SJSA1 (cell line): ENCODE measurements around the gene CDK5RAP2. TPM values are rescaled to one million over a fixed set of nuclear protein-coding genes. Genes with fewer than 3 reads are reported as not detected.

Experiments used
- DNase-seq, 2 experiments: peaks; one replicate each; pipeline ENCODE4 v3.0.0-alpha.2; 2015 to 2020; ENCODE audit warnings: low spot score in 2 of 2, low read depth in 1 of 2
- H3K27ac ChIP-seq: fragments of 250-450 bp; sonication (Bioruptor Pico); 2 replicates; pipeline ENCODE4 v1.5.1; 2020; ENCODE audit warnings: mild to moderate bottlenecking, moderate library complexity
- H3K27me3 ChIP-seq: fragments of 250-450 bp; sonication (Bioruptor Pico); replicated peaks from 2 replicates; pipeline ENCODE4 v1.5.1; 2020; ENCODE audit warnings: mild to moderate bottlenecking, moderate library complexity
- H3K36me3 ChIP-seq: fragments of 250-450 bp; sonication (Bioruptor Pico); 2 replicates; pipeline ENCODE4 v1.5.1; 2020; ENCODE audit warnings: mild to moderate bottlenecking
- H3K4me1 ChIP-seq: fragments of 250-450 bp; sonication (Bioruptor Pico); replicated peaks from 2 replicates; pipeline ENCODE4 v1.6.1; 2021; ENCODE audit warnings: mild to moderate bottlenecking
- H3K4me3 ChIP-seq: fragments of 250-450 bp; sonication (Bioruptor Pico); 2 replicates; pipeline ENCODE4 v1.5.1; 2020; ENCODE audit warnings: mild to moderate bottlenecking
- H3K9me3 ChIP-seq: fragments of 250-450 bp; sonication (Bioruptor Pico); replicated peaks from 2 replicates; pipeline ENCODE4 v1.5.1; 2020; ENCODE audit warnings: mild to moderate bottlenecking
- total RNA-seq: library from RNA; depleted of rRNA; stranded (reverse); fragments of >200 nt; shearing (Covaris generic); gene quantifications from 2 replicates; pipeline ENCODE4 v1.2.3, GENCODE V29; 2014

Gene CDK5RAP2
- total RNA-seq, 1 experiment from 2014 or later = 32.6 TPM

DNA sequence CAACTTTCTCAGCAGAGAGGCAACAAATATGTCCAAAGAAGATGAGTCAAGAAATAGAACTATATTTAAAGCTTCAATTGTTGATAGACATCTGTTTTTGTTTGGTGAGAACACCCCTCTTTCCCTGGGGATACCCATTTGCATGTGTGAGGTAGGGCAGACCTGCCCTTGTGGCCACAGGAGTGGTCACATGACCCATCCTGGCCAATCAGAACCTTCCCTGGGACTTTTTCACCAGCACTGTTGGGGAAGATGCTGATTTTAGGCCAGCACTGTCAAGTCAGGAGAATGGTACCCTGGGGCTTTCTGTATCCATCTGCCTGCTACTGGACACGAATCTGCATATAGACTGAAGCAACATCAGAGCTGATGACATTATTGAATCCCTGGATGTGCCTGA is 211.2 kb downstream of the CDK5RAP2 start:
- DNase-seq = no peak
- no peaks in the 10 kb centered on the region for H3K27me3 ChIP-seq
- H3K36me3 ChIP-seq = no peaks in the 10 kb centered on the region
- no peak overlapping the region for H3K4me3 ChIP-seq
- no peak overlapping the region for H3K27ac ChIP-seq
- no peaks in the 10 kb centered on the region for H3K9me3 ChIP-seq
- H3K4me1 ChIP-seq = peaks cover 17% of the 10 kb centered on the region

GRCh38 chr9:120366644-120367019 is 213.3 kb downstream of the CDK5RAP2 start:
- Histone ChIP-seq H3K4me1 (peaks cover 17% of the 10 kb centered on the region), H3K27ac (peak overlapping the region; percentile 38)

GRCh38 chr9:120365386-120365785 is 214.6 kb downstream of the CDK5RAP2 start:
- DNase-seq = no peak
- H3K27me3 ChIP-seq = no peaks in the 10 kb centered on the region
- peaks cover 17% of the 10 kb centered on the region for H3K4me1 ChIP-seq
- H3K36me3 ChIP-seq = no peaks in the 10 kb centered on the region
- no peak overlapping the region for H3K4me3 ChIP-seq
- no peaks in the 10 kb centered on the region for H3K9me3 ChIP-seq
- no peak overlapping the region for H3K27ac ChIP-seq

More at GRCh38 chr9:120366644-120367019, 213.3 kb downstream of the CDK5RAP2 start:
- peak; percentile 75 to 84 for DNase-seq
- Histone ChIP-seq H3K36me3 (no peaks in the 10 kb centered on the region), H3K27me3 (no peaks in the 10 kb centered on the region), H3K9me3 (no peaks in the 10 kb centered on the region), H3K4me3 (no peak overlapping the region)

GRCh38 chr9:120363697-120364096 is 216.3 kb downstream of the CDK5RAP2 start:
- Histone ChIP-seq H3K4me3 (no peak overlapping the region), H3K36me3 (no peaks in the 10 kb centered on the region), H3K27me3 (no peaks in the 10 kb centered on the region), H3K27ac (no peak overlapping the region), H3K9me3 (no peaks in the 10 kb centered on the region), H3K4me1 (peaks cover 17% of the 10 kb centered on the region)
- no peak for DNase-seq

- no peaks in the 10 kb centered on the region for H3K36me3 ChIP-seq
- peaks cover 17% of the 10 kb centered on the region for H3K4me1 ChIP-seq
Measured at GRCh38 chr9:120362446-120362845, 217.5 kb downstream of the CDK5RAP2 start.

DNA sequence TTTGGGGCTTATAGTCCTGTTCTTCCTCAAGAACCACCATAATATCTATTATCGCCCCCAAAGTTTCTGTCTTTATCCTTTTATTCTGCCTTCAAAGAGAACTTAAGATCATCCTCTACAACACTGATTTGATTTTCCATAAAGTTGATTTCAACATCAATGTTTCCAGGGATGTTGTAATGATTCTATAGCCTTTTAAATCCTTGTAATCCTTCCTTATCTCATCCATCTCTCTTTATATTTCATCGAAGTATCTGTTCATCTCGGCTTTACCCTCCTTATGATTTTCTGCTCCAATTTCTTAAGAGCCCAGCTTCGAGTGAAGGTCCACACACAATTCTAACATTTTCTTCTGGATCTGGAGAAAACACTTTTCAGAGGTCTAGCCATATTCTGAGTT is 218.4 kb downstream of the CDK5RAP2 start:
- Histone ChIP-seq H3K4me1 (peaks cover 11% of the 10 kb centered on the region), H3K27ac (no peak overlapping the region), H3K9me3 (no peaks in the 10 kb centered on the region), H3K36me3 (no peaks in the 10 kb centered on the region), H3K4me3 (no peak overlapping the region), H3K27me3 (no peaks in the 10 kb centered on the region)
- no peak for DNase-seq

More at GRCh38 chr9:120362446-120362845, 217.5 kb downstream of the CDK5RAP2 start:
- H3K27me3 ChIP-seq = no peaks in the 10 kb centered on the region
- DNase-seq = no peak
- no peak overlapping the region for H3K27ac ChIP-seq
- no peak overlapping the region for H3K4me3 ChIP-seq
- no peaks in the 10 kb centered on the region for H3K9me3 ChIP-seq

DNA sequence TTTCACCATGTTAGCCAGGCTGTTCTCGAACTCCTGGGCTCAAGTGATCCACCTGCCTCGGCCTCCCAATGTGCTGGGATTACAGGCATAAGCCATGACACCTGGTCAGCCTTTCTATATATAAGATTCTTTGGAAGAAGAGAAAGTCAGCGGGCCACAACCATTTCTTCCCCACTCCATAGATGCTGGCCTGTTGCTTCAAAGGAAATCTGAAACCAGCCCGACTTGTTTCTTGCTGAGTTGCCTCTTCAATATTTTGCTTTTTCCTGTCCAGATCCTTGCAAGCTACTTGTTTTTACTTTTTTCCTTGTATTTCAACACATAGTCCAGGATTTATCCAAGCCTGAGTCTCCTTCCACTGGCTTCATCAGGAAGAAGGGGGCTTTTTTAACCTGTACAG is 219.5 kb downstream of the CDK5RAP2 start:
- H3K4me1 ChIP-seq = peaks cover under 1% of the 10 kb centered on the region
- no peaks in the 10 kb centered on the region for H3K36me3 ChIP-seq
- DNase-seq = no peak
- H3K27me3 ChIP-seq = no peaks in the 10 kb centered on the region
- no peaks in the 10 kb centered on the region for H3K9me3 ChIP-seq
- H3K4me3 ChIP-seq = no peak overlapping the region
- H3K27ac ChIP-seq = no peak overlapping the region

- Histone ChIP-seq H3K4me3 (no peak overlapping the region), H3K36me3 (no peaks in the 10 kb centered on the region), H3K4me1 (no peaks in the 10 kb centered on the region), H3K27ac (no peak overlapping the region), H3K27me3 (no peaks in the 10 kb centered on the region), H3K9me3 (no peaks in the 10 kb centered on the region)
- no peak for DNase-seq
Measured at GRCh38 chr9:120360046-120360445, 219.9 kb downstream of the CDK5RAP2 start.

DNA sequence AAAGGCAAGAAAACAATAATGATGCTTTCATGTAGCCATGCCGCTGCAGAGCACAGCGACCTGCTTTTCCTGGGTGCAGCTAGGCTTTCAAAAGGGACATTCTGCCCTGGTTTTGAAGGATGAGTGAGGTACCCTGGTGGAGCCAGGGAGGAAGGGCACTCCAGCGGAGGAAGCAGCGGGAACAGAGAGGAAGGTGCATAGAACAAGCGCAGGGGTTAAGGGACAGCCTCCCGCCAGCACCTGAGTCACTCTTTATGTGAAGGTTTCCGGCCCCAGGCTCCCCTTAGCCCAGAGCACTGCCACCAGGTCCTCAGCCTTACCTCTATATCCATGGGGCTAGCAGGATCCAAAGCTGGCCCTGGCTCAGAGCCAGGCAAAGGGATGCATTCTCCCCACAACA is 221.1 kb downstream of the CDK5RAP2 start:
- Histone ChIP-seq H3K4me1 (no peaks in the 10 kb centered on the region), H3K9me3 (no peaks in the 10 kb centered on the region), H3K27ac (no peak overlapping the region), H3K36me3 (no peaks in the 10 kb centered on the region), H3K4me3 (no peak overlapping the region), H3K27me3 (no peaks in the 10 kb centered on the region)
- no peak for DNase-seq

DNA sequence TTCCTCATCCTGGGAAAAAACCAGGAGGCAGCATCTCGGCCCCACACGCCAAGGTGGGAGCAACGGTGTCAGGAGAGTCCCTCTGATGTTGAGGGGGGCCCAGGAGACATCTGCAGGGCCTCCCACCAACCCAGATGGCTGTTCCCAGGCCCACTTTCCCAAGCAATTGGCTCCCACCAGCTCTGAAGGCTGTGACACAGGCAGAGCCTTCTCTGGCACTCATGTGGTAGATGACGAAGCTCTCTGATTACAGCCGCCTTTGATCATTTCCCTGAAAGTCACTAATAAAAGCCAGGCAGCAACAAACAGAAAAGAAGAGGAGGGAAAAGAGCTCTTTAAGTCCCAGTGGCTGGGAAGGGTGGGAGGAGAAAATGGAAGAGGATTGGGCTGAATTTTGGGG is 226.5 kb downstream of the CDK5RAP2 start:
- Histone ChIP-seq H3K4me1 (peaks cover 4% of the 10 kb centered on the region; the same call in 1 of the 2 replicates), H3K9me3 (no peaks in the 10 kb centered on the region), H3K36me3 (no peaks in the 10 kb centered on the region), H3K4me3 (no peak overlapping the region), H3K27ac (no peak overlapping the region), H3K27me3 (no peaks in the 10 kb centered on the region)
- peak in 1 of 2 experiments; percentile 25 for DNase-seq

DNA sequence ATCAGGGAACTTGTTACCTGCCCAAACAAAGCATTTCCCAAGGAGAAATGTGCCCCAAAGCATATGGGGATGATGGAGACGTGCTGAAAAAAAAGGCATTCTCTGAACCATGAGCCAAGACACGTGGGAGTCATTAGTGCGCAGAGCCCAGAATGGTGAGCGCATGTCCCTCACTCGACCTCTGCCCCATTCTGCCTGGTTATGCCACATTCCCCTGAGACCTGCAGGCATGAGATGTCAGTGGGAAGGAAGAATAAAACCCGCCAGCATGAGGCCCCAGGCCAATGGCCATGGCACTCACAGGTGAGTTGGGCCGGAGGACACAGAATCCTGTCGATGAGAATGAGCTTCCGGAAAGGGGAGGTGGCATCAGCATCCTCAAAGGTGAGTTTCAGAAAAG is 228.9 kb downstream of the CDK5RAP2 start:
- H3K9me3 ChIP-seq = no peaks in the 10 kb centered on the region
- H3K4me3 ChIP-seq = no peak overlapping the region
- DNase-seq = no peak
- H3K36me3 ChIP-seq = no peaks in the 10 kb centered on the region
- H3K27ac ChIP-seq = no peak overlapping the region
- no peaks in the 10 kb centered on the region for H3K27me3 ChIP-seq
- peaks cover 4% of the 10 kb centered on the region; the same call in 1 of the 2 replicates for H3K4me1 ChIP-seq

- Histone ChIP-seq H3K27me3 (no peaks in the 10 kb centered on the region), H3K4me3 (no peak overlapping the region), H3K36me3 (no peaks in the 10 kb centered on the region), H3K27ac (no peak overlapping the region), H3K9me3 (no peaks in the 10 kb centered on the region), H3K4me1 (peaks cover 4% of the 10 kb centered on the region; the same call in 1 of the 2 replicates)
- no peak for DNase-seq
Measured at GRCh38 chr9:120350596-120350995, 229.4 kb downstream of the CDK5RAP2 start.

- H3K9me3 ChIP-seq = no peaks in the 10 kb centered on the region
- no peaks in the 10 kb centered on the region for H3K36me3 ChIP-seq
- H3K27ac ChIP-seq = no peak overlapping the region
- no peaks in the 10 kb centered on the region for H3K27me3 ChIP-seq
- DNase-seq = peak; percentile 11 to 51
- H3K4me3 ChIP-seq = no peak overlapping the region
- H3K4me1 ChIP-seq = peaks cover 4% of the 10 kb centered on the region; the same call in 1 of the 2 replicates
Measured at GRCh38 chr9:120348951-120349429, 231.0 kb downstream of the CDK5RAP2 start.

DNA sequence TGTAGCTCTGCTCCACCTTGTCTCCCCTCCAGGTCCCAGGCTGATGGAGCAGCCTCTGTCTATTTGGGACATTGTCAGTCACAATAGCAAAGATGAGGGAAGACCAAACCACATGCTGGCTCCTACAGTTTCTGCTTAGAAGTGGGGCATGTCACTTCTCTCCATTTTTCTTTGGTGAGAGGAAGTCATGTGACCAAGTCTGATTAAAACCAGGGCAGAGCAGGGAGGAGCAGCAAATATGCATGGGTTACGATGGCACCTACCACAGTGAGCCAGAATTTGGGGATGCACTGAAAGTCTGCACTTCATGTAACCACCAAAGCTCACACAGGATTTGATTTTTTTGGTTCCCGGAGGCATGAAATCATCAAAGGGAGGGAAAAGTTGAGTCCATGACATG is 234.6 kb downstream of the CDK5RAP2 start:
- Histone ChIP-seq H3K9me3 (no peaks in the 10 kb centered on the region), H3K4me1 (no peaks in the 10 kb centered on the region), H3K36me3 (no peaks in the 10 kb centered on the region), H3K27me3 (no peaks in the 10 kb centered on the region), H3K4me3 (no peak overlapping the region), H3K27ac (no peak overlapping the region)
- DNase-seq = no peak

DNA sequence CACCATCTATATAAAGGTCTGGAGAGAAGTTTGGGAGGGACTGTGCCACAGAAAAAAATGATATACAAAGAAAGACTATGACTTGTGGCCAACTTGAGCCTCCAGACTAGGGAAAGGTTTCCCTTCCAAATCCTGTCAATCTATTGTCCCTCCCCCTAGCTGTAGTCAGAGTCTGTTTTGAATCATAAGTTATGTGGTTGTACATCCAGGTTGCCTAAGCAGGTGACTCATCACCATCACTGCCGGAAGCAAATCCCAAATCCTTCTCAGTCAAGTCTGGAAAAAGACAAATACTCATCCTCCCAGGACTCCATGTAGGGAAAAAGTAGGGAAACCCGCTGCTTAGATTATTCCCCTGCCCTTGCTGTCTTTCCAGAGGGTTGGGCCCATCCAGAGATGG is 235.7 kb downstream of the CDK5RAP2 start:
- Histone ChIP-seq H3K36me3 (no peaks in the 10 kb centered on the region), H3K4me3 (no peak overlapping the region), H3K27ac (no peak overlapping the region), H3K27me3 (no peaks in the 10 kb centered on the region), H3K4me1 (no peaks in the 10 kb centered on the region), H3K9me3 (no peaks in the 10 kb centered on the region)
- DNase-seq = no peak
